ENCODE measurements around the gene EPN1.

Gene EPN1

GRCh38 chr19:55661826-55662225, 13.2 kb upstream of the EPN1 start:
- H3K9ac ChIP-seq = no peak overlapping the region
- no peak overlapping the region for H3K27ac ChIP-seq
- peaks cover 18% of the 10 kb centered on the region; the same call in 1 of the 2 replicates for H3K36me3 ChIP-seq (ENCODE audit: insufficient read depth)
- no peak overlapping the region for H2AFZ ChIP-seq (ENCODE audit: low read depth)
- H4K20me1 ChIP-seq (ENCODE audit: insufficient read depth) = peaks cover 16% of the 10 kb centered on the region
- H3K79me2 ChIP-seq (ENCODE audit: insufficient read depth, low read depth) = peaks cover 94% of the 10 kb centered on the region
- no peak overlapping the region for H3K4me3 ChIP-seq (IDR thresholded peaks at IDR 0.05; ENCODE audit: insufficient read depth, low read depth, low read length)
- no peak overlapping the region for H3K4me2 ChIP-seq
- peaks cover 16% of the 10 kb centered on the region for H3K4me1 ChIP-seq (ENCODE audit: low read depth, poor library complexity, severe bottlenecking)
- H3K27me3 ChIP-seq (ENCODE audit: insufficient read depth, low read depth) = no peaks in the 10 kb centered on the region
- TF ChIP-seq CTCF (conservative IDR thresholded peaks at IDR 0.05; ENCODE audit: low read depth, low read length) = no peak

- no peak for TF ChIP-seq CTCF (conservative IDR thresholded peaks at IDR 0.05; ENCODE audit: low read depth, low read length)
- Histone ChIP-seq H3K4me1 (ENCODE audit: low read depth, poor library complexity, severe bottlenecking) (no peaks in the 10 kb centered on the region), H4K20me1 (ENCODE audit: insufficient read depth) (peaks cover 14% of the 10 kb centered on the region), H3K4me3 (IDR thresholded peaks at IDR 0.05; ENCODE audit: insufficient read depth, low read depth, low read length) (no peak overlapping the region), H3K9ac (no peak overlapping the region), H3K4me2 (no peak overlapping the region), H3K79me2 (ENCODE audit: insufficient read depth, low read depth) (peaks cover 94% of the 10 kb centered on the region), H3K36me3 (ENCODE audit: insufficient read depth) (peaks cover 18% of the 10 kb centered on the region; the same call in 1 of the 2 replicates), H3K27me3 (ENCODE audit: insufficient read depth, low read depth) (no peaks in the 10 kb centered on the region), H2AFZ (ENCODE audit: low read depth) (no peak overlapping the region), H3K27ac (no peak overlapping the region)
Measured at GRCh38 chr19:55663846-55664536, 11.0 kb upstream of the EPN1 start.

- TF ChIP-seq CTCF (conservative IDR thresholded peaks at IDR 0.05; ENCODE audit: low read depth, low read length) = no peak
- H3K4me2 ChIP-seq = no peak overlapping the region
- H3K79me2 ChIP-seq (ENCODE audit: insufficient read depth, low read depth) = peaks cover 89% of the 10 kb centered on the region
- peaks cover 14% of the 10 kb centered on the region; the same call in 1 of the 2 replicates for H3K36me3 ChIP-seq (ENCODE audit: insufficient read depth)
- no peaks in the 10 kb centered on the region for H3K4me1 ChIP-seq (ENCODE audit: low read depth, poor library complexity, severe bottlenecking)
- H3K27ac ChIP-seq = no peak overlapping the region
- H2AFZ ChIP-seq (ENCODE audit: low read depth) = no peak overlapping the region
- no peak overlapping the region for H3K4me3 ChIP-seq (IDR thresholded peaks at IDR 0.05; ENCODE audit: insufficient read depth, low read depth, low read length)
- no peak overlapping the region for H3K9ac ChIP-seq
- H3K27me3 ChIP-seq (ENCODE audit: insufficient read depth, low read depth) = no peaks in the 10 kb centered on the region
- H4K20me1 ChIP-seq (ENCODE audit: insufficient read depth) = peaks cover 11% of the 10 kb centered on the region; the same call in 1 of the 2 replicates
Measured at GRCh38 chr19:55666343-55667005, 8.6 kb upstream of the EPN1 start.

- Histone ChIP-seq H3K4me2 (no peak overlapping the region), H3K27me3 (ENCODE audit: insufficient read depth, low read depth) (no peaks in the 10 kb centered on the region), H4K20me1 (ENCODE audit: insufficient read depth) (peaks cover 11% of the 10 kb centered on the region; the same call in 1 of the 2 replicates), H3K79me2 (ENCODE audit: insufficient read depth, low read depth) (peaks cover 89% of the 10 kb centered on the region), H3K4me1 (ENCODE audit: low read depth, poor library complexity, severe bottlenecking) (no peaks in the 10 kb centered on the region), H3K27ac (no peak overlapping the region), H3K4me3 (IDR thresholded peaks at IDR 0.05; ENCODE audit: insufficient read depth, low read depth, low read length) (no peak overlapping the region), H3K9ac (no peak overlapping the region), H3K36me3 (ENCODE audit: insufficient read depth) (peaks cover 12% of the 10 kb centered on the region; the same call in 1 of the 2 replicates), H2AFZ (ENCODE audit: low read depth) (no peak overlapping the region)
- TF ChIP-seq CTCF (conservative IDR thresholded peaks at IDR 0.05; ENCODE audit: low read depth, low read length) = no peak
Measured at GRCh38 chr19:55667006-55667381, 8.0 kb upstream of the EPN1 start.
